ENCODE data around the gene CAT.

GRCh38 chr11:34451053-34451452 lies 12.3 kb downstream of the CAT start:
- TF ChIP-seq EZH2 (optimal IDR thresholded peaks at IDR 0.05; ENCODE audit: low read depth, low read length), result no peak
- TF ChIP-seq CTCF (IDR thresholded peaks at IDR 0.05; ENCODE audit: low read length), result no peak

Measured in MM.1S (cell line).